Stimulated activated CD4-positive, alpha-beta T cell treated with anti-CD3 and anti-CD28 coated beads, Interleukin-1b, Interleukin-23, amount 100 ng/mL, for 24 hours (primary cell): ENCODE data around the gene KSR1.

Experiments
- DNase-seq, 4 experiments: peaks; one replicate each; pipeline ENCODE4 v3.0.0-alpha.2; 2020; ENCODE audit warnings: low read depth in 4 of 4, low spot score in 1 of 4

KSR1 gene

DNA sequence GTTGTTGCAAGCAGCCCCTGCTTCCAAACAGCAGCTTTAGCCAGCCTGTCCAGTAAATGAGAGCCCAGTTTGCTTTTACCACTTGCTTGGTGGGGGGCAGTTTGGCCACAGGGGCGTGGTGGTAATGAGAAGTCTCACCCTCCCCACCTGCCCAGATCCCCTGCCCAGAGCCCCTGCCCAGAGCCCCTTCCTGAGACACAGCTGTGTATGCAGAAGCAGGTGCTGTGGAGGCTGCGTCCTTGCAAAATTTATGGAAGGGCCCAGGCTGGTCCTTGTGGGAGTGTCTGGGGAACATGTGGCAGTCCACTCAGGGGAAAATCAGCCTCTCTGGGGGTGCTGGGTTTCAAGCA is 147.1 kb downstream of the KSR1 start:
- DNase-seq = no peak

GRCh38 chr17:27603880-27604794 is 147.9 kb downstream of the KSR1 start:
- no peak for DNase-seq

DNA sequence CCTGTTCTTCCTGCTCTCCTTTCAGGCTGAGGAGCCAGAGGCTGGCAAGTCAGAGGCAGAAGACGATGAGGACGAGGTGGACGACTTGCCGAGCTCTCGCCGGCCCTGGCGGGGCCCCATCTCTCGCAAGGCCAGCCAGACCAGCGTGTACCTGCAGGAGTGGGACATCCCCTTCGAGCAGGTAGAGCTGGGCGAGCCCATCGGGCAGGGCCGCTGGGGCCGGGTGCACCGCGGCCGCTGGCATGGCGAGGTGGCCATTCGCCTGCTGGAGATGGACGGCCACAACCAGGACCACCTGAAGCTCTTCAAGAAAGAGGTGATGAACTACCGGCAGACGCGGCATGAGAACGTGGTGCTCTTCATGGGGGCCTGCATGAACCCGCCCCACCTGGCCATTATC is 149.2 kb downstream of the KSR1 start:
- no peak for DNase-seq

DNA sequence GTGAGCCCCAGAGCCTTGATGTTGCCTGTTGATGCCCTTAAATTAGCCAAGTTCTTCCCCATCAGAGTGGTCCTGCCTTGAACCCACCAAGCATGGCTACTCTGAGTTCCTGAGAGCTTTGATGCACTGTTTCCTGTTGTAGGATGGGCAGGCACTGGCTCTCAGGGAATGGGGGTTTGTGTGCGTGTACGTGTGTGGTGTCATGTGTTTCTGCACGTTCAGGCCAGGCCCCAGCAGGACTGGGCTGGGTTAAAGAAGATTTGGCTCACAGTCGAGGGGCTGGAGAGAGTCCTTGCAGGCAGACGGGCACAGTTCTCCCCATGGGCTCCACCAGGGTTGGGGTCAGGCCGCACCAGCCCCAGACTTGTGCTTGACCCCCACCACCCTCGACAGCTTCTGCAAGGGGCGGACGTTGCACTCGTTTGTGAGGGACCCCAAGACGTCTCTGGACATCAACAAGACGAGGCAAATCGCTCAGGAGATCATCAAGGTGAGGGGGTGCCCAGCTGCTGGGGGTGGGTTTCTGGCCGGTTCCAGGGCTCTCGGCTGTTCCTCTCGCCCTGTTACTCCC is 151.4 kb downstream of the KSR1 start:
- no peak for DNase-seq

DNA sequence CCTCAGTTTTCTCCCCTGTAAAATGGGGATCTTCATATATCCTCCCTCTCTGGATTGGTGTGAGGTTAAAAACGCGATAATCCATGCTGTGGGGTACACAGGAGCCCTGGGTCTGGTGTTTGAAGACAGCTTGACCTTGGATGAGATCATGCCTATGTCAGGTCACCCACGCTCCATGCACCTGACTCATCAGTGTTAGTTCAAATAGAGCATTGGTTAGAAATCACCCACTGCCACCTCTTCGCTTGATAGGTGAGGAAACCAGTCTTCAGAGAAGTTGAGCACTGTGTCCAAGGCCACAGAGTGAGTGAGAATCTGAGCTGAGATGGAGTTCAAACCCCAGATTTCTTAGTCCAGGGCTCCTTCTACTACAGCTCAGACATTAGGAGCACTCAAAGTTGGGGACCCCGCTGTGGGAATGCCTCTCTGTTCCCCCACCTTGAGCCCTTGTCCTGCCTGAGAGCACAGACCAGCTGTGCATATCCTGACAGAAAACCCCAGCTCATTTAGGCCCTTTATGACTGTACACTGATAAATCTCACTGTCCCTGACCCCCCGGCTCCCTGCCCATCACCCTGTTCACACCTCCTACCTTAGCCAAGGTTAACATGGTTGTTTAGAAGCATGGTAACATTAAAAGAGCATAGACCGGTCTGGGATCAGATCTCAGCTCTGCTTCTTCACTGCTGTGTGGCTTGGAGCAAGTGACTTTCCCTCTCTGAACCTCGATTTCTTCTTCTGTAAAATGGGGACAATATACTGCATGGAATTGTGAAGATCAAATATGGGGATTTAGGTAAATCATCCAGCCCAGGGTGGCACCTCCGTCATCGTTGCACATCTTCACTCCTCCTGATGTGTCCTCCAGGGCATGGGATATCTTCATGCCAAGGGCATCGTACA is 152.3 kb downstream of the KSR1 start:
- DNase-seq = no peak

- no peak for DNase-seq
Measured at GRCh38 chr17:27609611-27610303, 153.5 kb downstream of the KSR1 start.

GRCh38 chr17:27610304-27610677 is 154.0 kb downstream of the KSR1 start:
- no peak for DNase-seq

GRCh38 chr17:27612160-27612770 is 156.0 kb downstream of the KSR1 start:
- DNase-seq = no peak

DNA sequence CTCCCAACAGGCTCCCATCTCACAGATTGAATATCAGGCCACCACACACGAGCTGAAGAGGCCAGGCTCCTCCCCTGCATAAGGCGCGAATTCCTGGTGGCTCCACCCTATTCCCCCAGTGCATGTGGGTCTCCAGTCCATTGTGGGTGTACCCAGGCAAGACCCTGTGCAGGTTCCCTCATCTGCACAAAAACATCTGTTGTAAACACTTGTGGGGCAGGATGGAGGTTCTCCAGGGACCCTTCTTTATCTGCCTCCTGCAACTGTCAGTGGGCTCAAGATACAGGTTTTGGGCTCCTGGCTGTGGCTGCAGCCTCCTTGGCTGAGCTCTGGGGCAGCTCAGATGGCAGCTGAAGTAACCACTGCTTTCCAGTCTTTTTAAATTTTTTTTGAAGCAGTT is 157.2 kb downstream of the KSR1 start:
- DNase-seq = no peak

- DNase-seq = no peak
Measured at GRCh38 chr17:27615121-27615520, 158.9 kb downstream of the KSR1 start.

DNA sequence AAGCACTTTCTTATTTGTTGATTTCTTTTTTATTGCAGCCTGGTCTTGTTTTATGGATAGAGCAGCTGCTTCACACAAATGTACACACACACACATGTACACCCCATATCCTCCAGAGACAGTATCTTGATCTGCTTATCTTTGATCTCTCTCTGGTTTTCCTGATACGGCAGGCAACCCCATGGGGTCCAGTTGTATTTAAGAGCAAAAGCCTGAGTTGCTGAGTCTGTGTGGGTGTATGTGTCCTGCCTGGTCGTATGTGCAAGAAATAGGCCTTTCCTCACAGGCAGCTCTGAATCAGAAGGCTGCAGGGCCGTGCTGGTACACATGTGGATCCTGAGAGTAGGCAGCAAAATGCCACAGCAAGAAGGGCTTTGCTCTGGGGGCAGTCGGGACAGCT is 160.2 kb downstream of the KSR1 start:
- DNase-seq = no peak

DNA sequence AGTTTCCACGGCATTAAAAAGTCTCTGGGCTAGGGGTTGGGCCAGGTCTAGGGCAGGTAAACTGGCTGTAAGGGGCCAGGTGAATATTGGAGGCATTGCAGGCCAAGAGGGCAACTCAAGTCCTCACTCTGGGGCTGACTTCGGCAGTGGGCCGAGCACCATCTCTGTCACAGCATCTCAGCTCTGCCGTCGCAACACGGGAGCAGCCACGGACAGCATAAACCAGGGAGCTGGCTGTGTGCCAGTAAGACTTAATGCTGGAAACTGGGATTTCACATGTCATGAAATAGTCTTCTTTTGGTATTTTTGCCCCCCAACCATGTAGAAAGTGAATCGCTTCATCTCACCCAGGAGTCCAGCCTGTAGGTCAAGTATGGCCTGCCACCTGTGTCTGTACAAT is 162.2 kb downstream of the KSR1 start:
- DNase-seq = no peak

GRCh38 chr17:27620721-27621120 is 164.5 kb downstream of the KSR1 start:
- DNase-seq = no peak

DNA sequence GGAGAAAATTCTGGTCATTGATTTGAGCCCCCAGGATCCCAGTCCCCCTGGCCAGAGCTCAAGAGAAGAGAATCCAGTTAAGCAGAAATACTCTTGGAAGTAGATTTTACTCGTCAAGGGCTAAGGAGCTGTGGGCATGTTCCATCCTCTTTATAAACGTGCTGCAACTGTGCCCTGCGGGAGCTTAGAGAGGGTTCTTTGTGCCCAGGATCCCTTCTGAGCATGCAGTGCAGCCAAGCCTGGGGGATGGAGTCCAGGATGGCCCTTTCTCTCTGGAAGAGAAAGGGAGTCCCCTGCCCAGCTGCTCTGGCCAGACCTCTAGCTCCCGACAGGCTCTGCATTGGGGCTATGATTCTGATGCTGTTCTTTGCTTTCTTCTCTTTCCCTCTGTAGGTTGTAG is 165.3 kb downstream of the KSR1 start:
- no peak for DNase-seq

DNA sequence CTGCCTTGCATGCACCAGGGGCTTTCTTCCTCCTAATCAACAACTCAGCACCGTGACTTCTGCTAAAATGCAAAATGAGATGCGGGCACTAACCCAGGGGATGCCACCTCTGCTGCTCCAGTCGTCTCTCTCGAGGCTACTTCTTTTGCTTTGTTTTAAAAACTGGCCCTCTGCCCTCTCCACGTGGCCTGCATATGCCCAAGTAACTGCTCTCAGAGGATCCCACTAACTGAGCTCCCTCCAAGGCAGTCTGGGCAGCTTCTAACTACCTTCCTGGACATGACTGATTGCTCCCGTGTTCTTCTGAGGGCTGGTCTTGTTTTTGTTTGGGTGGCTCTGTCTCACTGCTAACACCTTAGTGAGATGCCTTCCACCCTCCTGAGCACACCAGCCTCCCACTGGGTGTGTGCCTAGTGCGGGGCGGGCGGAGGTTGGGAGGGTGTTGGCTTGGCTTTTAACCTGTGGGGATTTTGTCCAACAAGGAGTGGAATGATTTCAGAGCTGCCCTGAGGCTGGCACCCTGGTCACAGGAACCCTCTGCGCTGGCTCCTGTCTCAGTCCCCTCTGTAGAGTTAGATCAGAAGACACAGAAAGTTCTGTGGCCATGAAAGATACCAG is 165.8 kb downstream of the KSR1 start:
- no peak for DNase-seq

DNA sequence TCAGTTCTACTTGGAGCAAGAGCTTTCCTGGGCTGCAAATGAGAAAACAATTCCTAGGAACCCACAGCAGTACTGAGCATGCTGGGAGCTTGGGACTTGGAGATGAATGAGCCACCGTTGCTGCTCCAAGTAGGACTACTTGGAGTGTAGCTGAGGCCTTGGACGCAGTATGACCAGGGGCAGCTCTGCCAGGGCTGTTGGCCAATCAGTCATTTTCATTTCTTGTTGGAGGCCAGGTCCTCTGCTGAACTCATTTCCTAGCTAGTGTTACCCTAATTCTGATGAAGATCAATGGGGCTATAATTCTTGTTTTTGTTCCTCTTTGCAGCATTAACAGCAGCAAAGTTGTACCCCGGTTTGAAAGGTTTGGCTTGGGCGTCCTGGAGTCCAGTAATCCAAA is 166.7 kb downstream of the KSR1 start:
- no peak for DNase-seq

- no peak for DNase-seq
Measured at GRCh38 chr17:27623614-27624013, 167.4 kb downstream of the KSR1 start.

GRCh38 chr17:27624539-27624938 is 168.3 kb downstream of the KSR1 start:
- DNase-seq = no peak

DNA sequence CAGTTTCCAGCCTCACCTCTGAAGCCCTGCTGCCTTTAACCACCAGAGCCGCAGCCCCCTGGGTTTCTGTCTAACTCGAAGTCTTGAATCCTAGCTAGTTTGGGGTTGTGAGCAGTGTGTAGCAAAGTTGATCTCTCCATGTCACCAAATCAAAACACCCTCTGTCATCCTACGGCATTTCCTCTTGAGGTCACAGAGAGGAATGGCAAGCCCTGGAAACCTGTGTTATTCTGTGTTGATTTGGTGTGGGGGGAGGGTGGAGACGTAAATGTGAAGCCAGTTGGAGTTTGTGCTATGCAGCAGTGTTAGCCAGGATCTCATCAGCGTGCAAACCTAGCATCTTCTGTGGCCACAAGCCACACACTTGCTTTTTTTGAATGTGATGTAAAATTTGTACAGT is 169.6 kb downstream of the KSR1 start:
- DNase-seq = no peak

DNA sequence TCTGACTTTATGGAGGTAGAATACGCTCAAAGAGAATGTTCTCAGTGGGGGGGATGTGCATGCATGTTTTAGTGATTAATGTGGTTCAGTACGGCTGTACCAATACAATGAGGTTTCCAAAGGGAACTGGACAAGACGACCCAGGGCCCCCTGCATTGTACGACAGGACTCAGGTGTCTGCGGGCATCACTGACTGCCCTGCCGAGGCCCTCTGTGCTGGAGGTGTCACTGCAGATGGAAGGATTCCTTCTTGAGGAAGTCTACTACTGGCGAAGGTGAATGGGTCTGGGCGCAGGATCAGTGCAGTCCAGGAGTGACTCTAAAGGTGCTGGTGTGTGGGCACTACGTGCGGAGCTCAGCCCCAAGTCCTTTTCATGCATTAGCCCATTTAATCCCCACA is 171.3 kb downstream of the KSR1 start:
- DNase-seq = no peak

GRCh38 chr17:27628376-27628775 is 172.1 kb downstream of the KSR1 start:
- no peak for DNase-seq
